ENCODE measurements around the gene GTF2IRD1.
A peak's percentile ranks its signal among the peaks of the same experiment; 100 is the strongest.

GTF2IRD1 gene

GRCh38 chr7:74453322-74454011 is at the start of gene GTF2IRD1:
TSS of gene GTF2IRD1 (plus strand) at chr7:74453906. CDS start at chr7:74508081, 54,175 bp downstream.
- peak within 1 kb of the TSS; percentile 64 for H3K4me3 ChIP-seq (replicated peaks; ENCODE audit: low read depth, low read length)
- DNase-seq (ENCODE audit: extremely low read depth, low read depth), result no peak
- TF ChIP-seq CTCF (IDR thresholded peaks at IDR 0.05; ENCODE audit: low read depth, low read length, missing control alignments), result no peak

- H3K4me3 ChIP-seq (replicated peaks; ENCODE audit: low read depth, low read length), result no peak overlapping the region
- TF ChIP-seq CTCF (IDR thresholded peaks at IDR 0.05; ENCODE audit: low read depth, low read length, missing control alignments), result no peak
- no peak for DNase-seq (ENCODE audit: extremely low read depth, low read depth)
Measured at GRCh38 chr7:74404388-74404700, 49.4 kb upstream of the GTF2IRD1 start.

- no peak for TF ChIP-seq CTCF (IDR thresholded peaks at IDR 0.05; ENCODE audit: low read depth, low read length, missing control alignments)
- no peak overlapping the region for H3K4me3 ChIP-seq (replicated peaks; ENCODE audit: low read depth, low read length)
- DNase-seq (ENCODE audit: extremely low read depth, low read depth), result no peak
Measured at GRCh38 chr7:74404741-74405140, 49.0 kb upstream of the GTF2IRD1 start.

GRCh38 chr7:74405191-74405898 is 48.4 kb upstream of the GTF2IRD1 start:
- no peak for DNase-seq (ENCODE audit: extremely low read depth, low read depth)
- H3K4me3 ChIP-seq (replicated peaks; ENCODE audit: low read depth, low read length), result no peak overlapping the region
- TF ChIP-seq CTCF (IDR thresholded peaks at IDR 0.05; ENCODE audit: low read depth, low read length, missing control alignments), result peak; percentile 49

- TF ChIP-seq CTCF (IDR thresholded peaks at IDR 0.05; ENCODE audit: low read depth, low read length, missing control alignments), result no peak
- no peak for DNase-seq (ENCODE audit: extremely low read depth, low read depth)
- no peak overlapping the region for H3K4me3 ChIP-seq (replicated peaks; ENCODE audit: low read depth, low read length)
Measured at GRCh38 chr7:74405899-74406512, 47.7 kb upstream of the GTF2IRD1 start.

- no peak for DNase-seq (ENCODE audit: extremely low read depth, low read depth)
- H3K4me3 ChIP-seq (replicated peaks; ENCODE audit: low read depth, low read length), result no peak overlapping the region
- TF ChIP-seq CTCF (IDR thresholded peaks at IDR 0.05; ENCODE audit: low read depth, low read length, missing control alignments), result no peak
Measured at GRCh38 chr7:74407958-74408357, 45.7 kb upstream of the GTF2IRD1 start.
